Small intestine (tissue), 7 donors: ENCODE results near the gene UROC1. TPM values are rescaled to one million over a fixed set of nuclear protein-coding genes. Genes with fewer than 3 reads are reported as not detected.

Source experiments
- DNase-seq, 2 donors: peaks; one replicate each; pipeline versions ENCODE4 v3.0.0 to v3.0.0-alpha.2; 2013
- FAIRE-seq: peaks from 2 replicates; lab custom pipeline; 2012; peaks lifted over from hg19 to GRCh38; lab: Jason Lieb, UNC
- H3K27ac ChIP-seq, 3 donors: one replicate each; pipeline ENCODE4 v1.5.1; 2013; ENCODE audit warnings: low read length in 2 of 3, mild to moderate bottlenecking in 2 of 3, control low read depth in 1 of 3, inconsistent platforms in 1 of 3, low read depth in 1 of 3, moderate library complexity in 1 of 3
- H3K27me3 ChIP-seq, 3 donors: one replicate each; pipeline ENCODE4 v1.6.1; 2013; ENCODE audit warnings: low read length in 3 of 3, inconsistent platforms in 1 of 3; ENCODE audit not compliant: control insufficient read depth in 3 of 3, insufficient read depth in 3 of 3
- H3K36me3 ChIP-seq, 3 donors: one replicate each; pipeline ENCODE4 v1.6.1; 2013; ENCODE audit warnings: low read length in 3 of 3, inconsistent platforms in 1 of 3, low read depth in 1 of 3, mild to moderate bottlenecking in 1 of 3, moderate library complexity in 1 of 3; ENCODE audit not compliant: control insufficient read depth in 3 of 3, insufficient read depth in 2 of 3
- H3K4me1 ChIP-seq, 3 donors: one replicate each; pipeline ENCODE4 v1.6.1; 2013; ENCODE audit warnings: low read length in 2 of 3, inconsistent platforms in 1 of 3, low read depth in 1 of 3, mild to moderate bottlenecking in 1 of 3, moderate library complexity in 1 of 3; ENCODE audit not compliant: control insufficient read depth in 3 of 3, insufficient read depth in 2 of 3
- H3K4me3 ChIP-seq, 3 donors: one replicate each; pipeline ENCODE4 v1.5.1; 2013; ENCODE audit warnings: low read length in 3 of 3, control low read depth in 1 of 3, inconsistent platforms in 1 of 3, low read depth in 1 of 3, mild to moderate bottlenecking in 1 of 3, moderate library complexity in 1 of 3
- H3K9me3 ChIP-seq, 2 donors: one replicate each; pipeline ENCODE4 v1.6.1; 2013; ENCODE audit warnings: low read depth in 1 of 2, low read length in 1 of 2; ENCODE audit not compliant: control insufficient read depth in 2 of 2, insufficient read depth in 1 of 2
- WGBS, 3 donors: extraction: QIAGEN DNeasy Blood & Tissue Kit; methylation state at CpG; one replicate each; pipeline ENCODE4 v1.1.7; 2013; 5-methylcytosine and 5-hydroxymethylcytosine counted together
- polyA plus RNA-seq, 4 donors: library from polyadenylated mRNA; stranded (reverse) in 3 of 4; unstranded in 1 of 4; fragments of 200-250 nt in 3 of 4; fragments of 120-200 nt in 1 of 4; gene quantifications; one replicate each; pipeline versions ENCODE4 v1.2.1 to v1.2.3, GENCODE V29; 2013
- donor health status: healthy with polysubstance abuse.
- donor health status: control.
- donor health status: control.
- donor health status: Bipolar disorder and iron deficiency.
- donor health status: healthy.

Gene UROC1
- polyA plus RNA-seq, 4 donors, result 0.07 to 0.27 TPM; not detected in 2

GRCh38 chr3:126450219-126450618, 67.4 kb downstream of the UROC1 start:
- H3K27me3 ChIP-seq, result no peaks in the 10 kb centered on the region
- DNase-seq (no peak), FAIRE-seq (no peak)
- no peaks in the 10 kb centered on the region for H3K4me1 ChIP-seq
- no peak overlapping the region for H3K4me3 ChIP-seq
- peaks cover 8 to 60% (median 10%) of the 10 kb centered on the region in 3 donors for H3K36me3 ChIP-seq
- 77 to 85% (median 80%) methylated on average over 9 of the region's 9 CpGs for WGBS, 3 donors
- H3K27ac ChIP-seq, result no peak overlapping the region
- H3K9me3 ChIP-seq, result no peaks in the 10 kb centered on the region

- Histone ChIP-seq H3K27me3 (no peaks in the 10 kb centered on the region), H3K27ac (no peak overlapping the region), H3K4me3 (no peak overlapping the region), H3K36me3 (peaks cover 8 to 61% (median 10%) of the 10 kb centered on the region in 3 donors), H3K9me3 (no peaks in the 10 kb centered on the region), H3K4me1 (no peaks in the 10 kb centered on the region)
- no peak for FAIRE-seq
- WGBS, 3 donors, result 75 to 87% (median 81%) methylated on average over 11 of the region's 11 CpGs
- DNase-seq, result no peak
These were observed 67.9 kb downstream of the UROC1 start for GRCh38 chr3:126449621-126450051.

GRCh38 chr3:126448893-126449180, 68.7 kb downstream of the UROC1 start:
- peaks cover 8 to 61% (median 10%) of the 10 kb centered on the region in 3 donors for H3K36me3 ChIP-seq

GRCh38 chr3:126448136-126448892, 69.3 kb downstream of the UROC1 start:
- FAIRE-seq, result no peak
- 93 to 94% (median 94%) methylated on average over 17 of the region's 17 CpGs for WGBS, 3 donors
- no peaks in the 10 kb centered on the region for H3K4me1 ChIP-seq
- no peak for DNase-seq
- H3K36me3 ChIP-seq, result peaks cover 9 to 59% (median 10%) of the 10 kb centered on the region in 3 donors
- no peak overlapping the region for H3K27ac ChIP-seq
- H3K4me3 ChIP-seq, result no peak overlapping the region
- no peaks in the 10 kb centered on the region for H3K27me3 ChIP-seq
- H3K9me3 ChIP-seq, result no peaks in the 10 kb centered on the region

More at GRCh38 chr3:126448893-126449180, 68.7 kb downstream of the UROC1 start:
- no peaks in the 10 kb centered on the region for H3K4me1 ChIP-seq
- H3K27ac ChIP-seq, result no peak overlapping the region
- no peak for FAIRE-seq
- 93 to 97% (median 97%) methylated on average over 8 of the region's 8 CpGs for WGBS, 3 donors
- no peak overlapping the region for H3K4me3 ChIP-seq
- no peak for DNase-seq
- no peaks in the 10 kb centered on the region for H3K9me3 ChIP-seq
- no peaks in the 10 kb centered on the region for H3K27me3 ChIP-seq

- no peak for DNase-seq
- Histone ChIP-seq H3K4me3 (no peak overlapping the region), H3K9me3 (no peaks in the 10 kb centered on the region), H3K36me3 (peaks cover 10 to 60% (median 12%) of the 10 kb centered on the region in 3 donors), H3K4me1 (no peaks in the 10 kb centered on the region), H3K27ac (no peak overlapping the region), H3K27me3 (no peaks in the 10 kb centered on the region)
- 83 to 87% (median 85%) methylated on average over 12 of the region's 12 CpGs for WGBS, 3 donors
- FAIRE-seq, result no peak
These were observed 70.0 kb downstream of the UROC1 start for GRCh38 chr3:126447456-126448106.

GRCh38 chr3:126446791-126447190, 70.8 kb downstream of the UROC1 start:
- 81 to 98% (median 91%) methylated on average over 2 of the region's 2 CpGs for WGBS, 3 donors
- Histone ChIP-seq H3K27ac (no peak overlapping the region), H3K4me3 (no peak overlapping the region), H3K27me3 (no peaks in the 10 kb centered on the region), H3K4me1 (no peaks in the 10 kb centered on the region), H3K36me3 (peaks cover 10 to 60% (median 12%) of the 10 kb centered on the region in 3 donors), H3K9me3 (no peaks in the 10 kb centered on the region)
- no peak for FAIRE-seq
- no peak for DNase-seq

- DNase-seq, result no peak
- WGBS, 3 donors, result 92 to 94% (median 93%) methylated on average over 8 of the region's 8 CpGs
- Histone ChIP-seq H3K9me3 (no peaks in the 10 kb centered on the region), H3K4me3 (no peak overlapping the region), H3K36me3 (peaks cover 5 to 59% (median 12%) of the 10 kb centered on the region in 3 donors), H3K27ac (no peak overlapping the region), H3K4me1 (no peaks in the 10 kb centered on the region), H3K27me3 (no peaks in the 10 kb centered on the region)
- FAIRE-seq, result no peak
These were observed 71.3 kb downstream of the UROC1 start for GRCh38 chr3:126446301-126446700.

- Histone ChIP-seq H3K4me1 (no peaks in the 10 kb centered on the region), H3K4me3 (no peak overlapping the region), H3K9me3 (no peaks in the 10 kb centered on the region), H3K36me3 (peaks cover 4 to 59% (median 12%) of the 10 kb centered on the region in 3 donors), H3K27me3 (no peaks in the 10 kb centered on the region), H3K27ac (no peak overlapping the region)
- DNase-seq (no peak), FAIRE-seq (no peak)
- WGBS, 3 donors, result 62 to 77% (median 72%) methylated on average over 5 of the region's 5 CpGs
These were observed 72.1 kb downstream of the UROC1 start for GRCh38 chr3:126445506-126445905.
